ENCODE measurements around the gene E2F4.

GRCh38 chr16:67242138-67242730 is 50.3 kb downstream of the E2F4 start:
- TF ChIP-seq EZH2phosphoT487 (IDR thresholded peaks at IDR 0.05; ENCODE audit: low read depth) (no peak), CTCF (IDR thresholded peaks at IDR 0.05; ENCODE audit: low read depth, low read length) (no peak)
